K562 treated with DMSO at 1 percent for 4 hours (cell line): Measurements from ENCODE around the gene SELENOP. TPM values are rescaled to one million over a fixed set of nuclear protein-coding genes. Genes with fewer than 3 reads are reported as not detected.

Experiments used
- total RNA-seq: library from RNA; unstranded; fragments of 300-600 nt; gene quantifications from 2 replicates; pipeline ENCODE4 v1.2.3, GENCODE V29; 2022; ENCODE audit not compliant: insufficient read depth

Gene SELENOP, protein sequence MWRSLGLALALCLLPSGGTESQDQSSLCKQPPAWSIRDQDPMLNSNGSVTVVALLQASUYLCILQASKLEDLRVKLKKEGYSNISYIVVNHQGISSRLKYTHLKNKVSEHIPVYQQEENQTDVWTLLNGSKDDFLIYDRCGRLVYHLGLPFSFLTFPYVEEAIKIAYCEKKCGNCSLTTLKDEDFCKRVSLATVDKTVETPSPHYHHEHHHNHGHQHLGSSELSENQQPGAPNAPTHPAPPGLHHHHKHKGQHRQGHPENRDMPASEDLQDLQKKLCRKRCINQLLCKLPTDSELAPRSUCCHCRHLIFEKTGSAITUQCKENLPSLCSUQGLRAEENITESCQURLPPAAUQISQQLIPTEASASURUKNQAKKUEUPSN
- 7.5 and 18.1 TPM in 2 replicates for total RNA-seq

DNA sequence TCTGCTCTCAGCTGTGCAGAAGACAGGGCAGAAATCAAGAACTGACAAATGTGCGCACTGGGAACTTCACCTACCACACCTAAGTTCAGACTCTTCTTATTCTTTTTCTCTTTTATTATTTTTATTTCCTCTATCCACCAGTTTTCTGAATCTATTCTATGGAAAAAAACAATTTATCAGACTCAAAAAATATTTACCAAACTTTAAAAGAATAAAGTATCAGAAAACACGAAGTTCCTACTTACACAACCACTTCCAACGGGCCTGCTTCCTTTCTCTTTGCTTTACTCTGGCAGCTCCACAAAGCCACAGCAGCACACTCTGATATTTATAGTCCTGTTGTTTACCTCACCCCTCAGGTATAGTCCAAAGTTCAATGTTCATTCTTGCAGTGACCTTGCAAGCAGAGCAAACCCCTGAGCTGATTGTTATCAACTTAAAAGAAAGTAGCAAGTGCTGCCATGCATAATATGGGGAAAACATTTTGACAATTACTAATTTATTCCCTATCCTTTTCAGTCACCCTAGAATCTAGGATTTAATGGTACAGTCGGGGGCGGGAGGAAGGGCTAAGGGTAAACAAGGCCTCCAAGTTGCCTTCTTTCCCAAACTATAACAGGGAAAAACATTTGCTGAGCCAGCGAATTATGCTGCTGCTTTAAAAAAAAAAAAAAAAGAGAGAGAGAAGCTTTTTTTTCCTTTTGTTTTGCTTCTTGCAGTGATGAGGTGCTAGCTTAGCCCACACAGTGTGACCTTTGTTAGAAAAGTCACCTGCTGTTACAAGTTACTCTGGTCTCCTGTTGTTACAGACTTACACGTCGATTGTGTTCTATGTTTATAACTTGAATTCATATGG, at the start of gene SELENOP:
Gene SELENOP, minus strand, starts transcription at position 302 of the 856 bp plus-strand sequence. CDS start 3,539 bp downstream, outside the sequence.

DNA sequence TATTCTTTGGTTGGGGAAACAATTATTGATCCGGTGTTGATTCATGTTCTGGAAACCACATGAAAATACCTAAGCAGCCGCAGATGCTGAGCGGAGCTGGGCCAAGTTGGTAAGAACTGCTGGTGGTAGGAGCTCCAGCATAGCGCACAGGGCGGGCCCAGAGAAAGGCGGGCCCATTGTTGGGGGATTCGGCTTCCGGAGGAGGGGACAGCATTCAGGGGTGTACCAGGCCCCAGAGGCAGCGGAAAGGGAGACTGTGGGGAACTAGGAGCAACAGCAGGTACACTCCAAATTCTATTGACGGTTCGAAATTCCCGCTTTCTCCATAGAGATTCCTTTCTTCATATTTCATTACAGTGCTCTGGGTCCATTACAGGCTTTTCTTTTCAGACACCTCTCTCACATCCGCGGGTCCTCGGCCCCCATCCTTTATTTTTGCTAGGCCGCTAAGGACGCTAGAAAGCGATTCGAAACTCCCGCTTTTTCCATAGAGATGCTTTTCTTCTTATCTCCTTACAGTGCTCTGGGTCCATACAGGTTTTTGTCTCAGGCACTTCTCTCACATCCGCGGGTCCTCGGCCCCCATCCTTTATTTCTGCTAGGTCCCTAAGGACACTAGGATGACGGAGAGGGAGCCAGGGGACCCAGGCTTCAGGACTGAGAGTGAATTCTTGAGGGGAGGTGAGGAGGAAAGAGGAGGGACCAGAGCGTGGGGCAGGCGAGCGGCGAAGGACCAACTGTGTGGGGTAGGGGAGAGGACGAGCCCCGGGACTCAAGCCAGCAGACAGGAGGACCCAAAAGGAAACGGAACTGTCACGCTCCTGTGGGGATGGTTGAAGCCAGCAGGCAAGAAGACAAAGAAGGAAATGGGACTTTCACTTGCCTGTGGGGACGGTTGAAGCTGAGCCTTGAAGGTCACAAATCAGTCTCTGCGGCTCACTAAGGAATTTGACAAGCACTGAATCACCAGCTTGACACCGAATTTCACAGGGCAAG, 54.8 kb downstream of the SELENOP start, which contains the start of gene CCDC152:
Gene CCDC152, plus strand, starts transcription at position 213 of the 996 bp plus-strand sequence. CDS start 2,304 bp downstream, outside the sequence.

Other genes with a start within 250 kb of the SELENOP start
- 2.7 and 4.3 TPM in 2 replicates for gene CCDC152, start 55.1 kb downstream of the SELENOP start, total RNA-seq
- gene ANXA2R, start 228.4 kb upstream of the SELENOP start, total RNA-seq, result 2.1 and 2.9 TPM in 2 replicates